Measurements from ENCODE around the gene LBHD1.
A peak's percentile ranks its signal among the peaks of the same experiment; 100 is the strongest.

The LBHD1 gene

GRCh38 chr11:62712861-62713260 lies 40.8 kb upstream of the LBHD1 start:
- TF ChIP-seq CTCF (IDR thresholded peaks at IDR 0.05; ENCODE audit: insufficient read depth, low read depth, low read length, missing control alignments): no peak
- DNase-seq (ENCODE audit: low read depth): no peak

GRCh38 chr11:62712276-62712812 lies 40.3 kb upstream of the LBHD1 start:
- DNase-seq (ENCODE audit: low read depth): no peak
- no peak for TF ChIP-seq CTCF (IDR thresholded peaks at IDR 0.05; ENCODE audit: insufficient read depth, low read depth, low read length, missing control alignments)
- no peak overlapping the region for H3K4me3 ChIP-seq (ENCODE audit: low read depth, low read length)

More at GRCh38 chr11:62712861-62713260, 40.8 kb upstream of the LBHD1 start:
- no peak overlapping the region for H3K4me3 ChIP-seq (ENCODE audit: low read depth, low read length)

DNA sequence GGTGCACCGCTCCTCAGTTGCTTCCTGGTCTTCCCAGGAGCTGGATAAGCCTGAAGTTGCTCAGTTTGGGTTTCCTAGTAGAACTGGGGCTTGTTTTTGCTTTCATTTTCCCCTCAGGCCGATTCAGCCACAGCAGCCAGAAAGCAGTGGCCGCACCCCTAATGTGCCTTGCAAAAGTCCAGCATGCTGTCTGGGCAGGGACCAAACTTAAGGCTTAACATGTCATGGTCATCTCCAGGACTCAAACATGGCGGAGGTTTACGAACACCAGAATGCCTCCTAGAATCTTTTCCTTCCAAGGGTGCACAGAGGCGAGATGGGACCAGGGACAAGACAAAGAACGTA lies 37.9 kb upstream of the LBHD1 start:
- TF ChIP-seq CTCF (IDR thresholded peaks at IDR 0.05; ENCODE audit: insufficient read depth, low read depth, low read length, missing control alignments): no peak
- peak; percentile 68 for DNase-seq (ENCODE audit: low read depth)
- peak overlapping the region; percentile 71 for H3K4me3 ChIP-seq (ENCODE audit: low read depth, low read length)

GRCh38 chr11:62709247-62710000 lies 37.4 kb upstream of the LBHD1 start:
- H3K4me3 ChIP-seq (ENCODE audit: low read depth, low read length): peak overlapping the region; percentile 71
- TF ChIP-seq CTCF (IDR thresholded peaks at IDR 0.05; ENCODE audit: insufficient read depth, low read depth, low read length, missing control alignments): no peak
- DNase-seq (ENCODE audit: low read depth): peak; percentile 99

DNA sequence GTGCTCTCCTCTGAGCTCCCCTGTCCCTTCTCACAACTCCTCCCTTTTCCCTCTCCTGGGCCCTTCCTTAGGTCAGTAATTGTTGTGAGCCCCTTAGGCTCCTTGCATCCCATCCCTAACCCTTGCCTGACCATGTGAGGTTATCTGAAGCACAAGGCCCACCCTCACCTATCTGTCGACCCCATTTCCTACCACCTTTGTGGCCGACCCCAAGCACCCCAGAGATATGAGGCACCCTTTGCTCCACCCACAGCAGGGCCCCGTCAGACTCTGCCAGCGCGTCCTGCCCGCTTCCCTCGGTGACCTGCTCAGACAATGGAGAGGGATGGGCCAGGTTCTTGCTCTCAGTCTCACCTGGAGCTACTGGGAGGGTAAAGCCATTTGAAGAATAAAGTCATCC lies 36.7 kb upstream of the LBHD1 start:
- H3K4me3 ChIP-seq (ENCODE audit: low read depth, low read length): peak overlapping the region; percentile 69
- no peak for DNase-seq (ENCODE audit: low read depth)
- no peak for TF ChIP-seq CTCF (IDR thresholded peaks at IDR 0.05; ENCODE audit: insufficient read depth, low read depth, low read length, missing control alignments)

- no peak for DNase-seq (ENCODE audit: low read depth)
- peak overlapping the region; percentile 69 for H3K4me3 ChIP-seq (ENCODE audit: low read depth, low read length)
- no peak for TF ChIP-seq CTCF (IDR thresholded peaks at IDR 0.05; ENCODE audit: insufficient read depth, low read depth, low read length, missing control alignments)
Measured at GRCh38 chr11:62708392-62708791, 36.3 kb upstream of the LBHD1 start.

All from GM12865 (cell line).